Stimulated activated CD4-positive, alpha-beta T cell treated with anti-CD3 and anti-CD28 coated beads, Interleukin-4, amount 100 ng/mL, for 1 hour (primary cell): ENCODE data around the gene OR6J1.
"Not testable (repeated sequence)": the region's sequence is repeated elsewhere in the genome, so short reads cannot be mapped to it uniquely, and the experiment has no call there.

Experiments
- DNase-seq: peaks from one replicate; pipeline ENCODE4 v3.0.0-alpha.2; 2020

OR6J1 gene

DNA sequence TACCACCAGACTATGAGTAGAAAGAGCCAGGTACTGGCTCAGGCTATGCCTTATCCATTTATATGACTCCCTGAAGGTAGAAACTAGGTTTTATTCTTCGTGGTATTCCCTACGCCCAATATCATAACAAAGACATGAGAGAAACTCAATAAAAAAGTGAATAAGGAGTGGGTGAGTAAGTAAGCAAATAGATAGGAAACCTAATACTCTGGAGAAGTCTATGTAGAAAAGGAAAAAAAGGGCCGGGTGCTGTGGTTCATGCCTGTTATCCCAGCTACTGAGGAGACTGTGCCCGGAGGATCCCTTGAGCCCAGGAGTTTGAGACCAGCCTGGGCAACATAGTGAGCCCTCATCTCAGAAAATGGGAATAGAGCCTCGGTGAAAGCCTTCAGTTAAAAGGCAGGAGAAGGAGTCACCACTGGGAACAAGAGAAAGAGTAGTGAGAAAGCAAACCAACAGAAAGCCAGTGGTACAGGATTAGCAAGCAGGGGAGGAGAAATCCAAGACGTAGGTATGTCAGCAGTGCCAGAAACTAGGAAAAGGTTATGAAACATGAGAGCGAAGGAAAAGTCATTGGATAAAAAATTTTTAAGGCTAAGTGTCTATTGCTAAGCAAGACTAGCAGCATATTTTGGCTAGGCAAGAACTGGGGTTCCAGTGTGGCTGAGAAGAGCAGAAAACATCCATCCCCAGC is 6.0 kb upstream of the OR6J1 start:
- no peak for DNase-seq

DNA sequence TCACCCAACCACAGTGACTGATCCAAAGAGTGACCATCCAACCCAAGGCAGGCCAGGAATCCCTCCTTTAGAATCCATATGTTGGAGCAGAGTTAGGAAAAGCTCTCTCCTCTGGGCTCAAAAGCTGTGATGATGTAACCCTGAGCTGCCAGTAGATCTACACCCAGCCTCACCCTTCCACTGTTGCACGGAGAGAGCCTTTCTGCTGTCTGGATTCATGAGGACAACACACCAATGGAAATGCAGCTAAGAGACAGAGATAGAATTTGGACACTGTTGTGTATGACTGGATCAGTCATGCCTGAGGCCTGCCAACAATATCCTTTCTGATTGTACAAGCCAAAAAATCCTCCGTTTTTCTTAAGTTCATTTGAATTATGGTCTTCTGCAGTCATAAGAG is 4.4 kb upstream of the OR6J1 start:
- no peak for DNase-seq

DNA sequence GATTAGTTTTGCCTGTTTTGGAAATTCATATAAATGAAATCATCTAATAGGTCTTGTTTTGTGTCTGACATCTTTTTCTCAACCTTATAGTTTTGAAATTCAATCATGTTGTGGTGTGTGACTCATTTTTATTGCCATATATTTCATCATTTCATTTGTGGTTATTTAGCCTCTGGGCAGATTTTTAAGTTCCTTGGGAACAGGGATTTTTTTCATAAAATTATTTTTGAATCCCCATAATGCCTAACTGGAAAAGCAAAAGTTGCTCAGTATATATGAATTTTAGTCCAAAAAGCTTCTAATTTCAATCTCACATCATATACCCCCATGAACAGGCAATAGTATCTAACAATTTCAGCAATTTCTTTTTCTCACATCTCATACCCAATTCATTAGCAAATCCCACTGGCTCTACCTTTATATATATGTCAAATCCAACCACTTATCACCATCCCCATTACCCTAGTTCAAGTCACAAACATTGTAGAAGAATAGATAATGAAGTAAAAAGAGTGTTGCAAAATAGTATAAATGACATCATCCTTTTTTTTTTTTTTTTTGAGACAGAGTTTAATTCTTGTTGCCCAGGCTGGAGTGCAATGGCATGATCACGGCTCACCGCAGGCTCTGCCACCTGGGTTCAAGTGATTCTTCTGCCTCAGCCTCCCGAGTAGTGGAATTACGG is 2.6 kb upstream of the OR6J1 start:
- DNase-seq, result no peak

DNA sequence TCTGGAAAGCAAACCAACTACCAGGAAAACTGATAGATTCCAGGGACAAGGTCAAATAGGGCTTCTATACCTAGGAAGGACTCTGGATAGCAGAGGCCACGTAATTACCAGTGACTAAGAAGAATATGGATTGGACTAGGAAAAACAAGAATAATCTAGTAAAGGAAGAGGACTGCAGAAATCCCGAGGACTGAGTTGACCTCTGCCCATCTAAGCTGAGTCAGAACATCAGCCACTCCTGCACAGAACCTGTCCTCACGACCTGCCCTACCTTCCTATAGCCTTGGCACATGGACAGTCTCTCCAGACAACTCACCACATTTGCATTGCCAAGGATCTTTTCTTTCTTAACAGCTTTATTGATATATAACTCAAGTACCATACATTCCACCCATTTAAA is 2.3 kb downstream of the OR6J1 start:
- DNase-seq, result no peak

DNA sequence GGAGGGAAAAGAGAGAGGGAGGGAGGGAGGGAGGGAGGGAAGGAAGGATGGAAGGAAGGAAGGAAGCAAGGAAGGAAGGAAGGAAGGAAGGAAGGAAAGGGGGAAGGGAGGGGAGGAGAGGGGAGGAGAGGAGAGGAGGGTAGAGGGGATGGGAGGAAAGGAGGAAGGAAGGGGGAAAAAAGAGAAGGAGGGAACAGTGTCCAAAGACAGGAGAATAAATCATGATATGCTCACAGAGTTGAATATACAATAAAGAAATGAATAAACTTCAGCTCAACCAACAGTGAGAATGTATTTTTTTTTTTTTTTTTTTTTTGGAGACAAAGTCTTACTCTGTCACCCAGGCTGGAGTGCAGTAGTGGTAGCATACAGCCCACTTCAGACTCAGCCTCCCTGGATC is 4.0 kb downstream of the OR6J1 start:
- DNase-seq, result no peak

DNA sequence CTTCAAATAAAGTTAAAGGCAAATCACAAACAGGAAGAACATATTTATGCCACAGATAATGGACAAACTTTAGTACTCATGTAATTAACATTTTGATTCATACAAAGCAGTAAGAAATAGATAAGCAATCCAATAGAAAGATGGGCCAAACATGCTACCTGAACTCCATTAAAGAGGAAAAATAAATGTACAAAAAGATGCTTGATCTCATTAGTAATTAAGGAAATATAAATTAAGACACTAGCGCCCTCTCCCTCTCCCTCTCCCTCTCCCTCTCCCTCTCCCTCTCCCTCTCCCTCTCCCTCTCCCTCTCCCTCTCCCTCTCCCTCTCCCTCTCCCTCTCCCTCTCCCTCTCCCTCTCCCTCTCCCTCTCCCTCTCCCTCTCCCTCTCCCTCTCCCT is 8.2 kb downstream of the OR6J1 start:
- DNase-seq, result not testable (repeated sequence)

DNA sequence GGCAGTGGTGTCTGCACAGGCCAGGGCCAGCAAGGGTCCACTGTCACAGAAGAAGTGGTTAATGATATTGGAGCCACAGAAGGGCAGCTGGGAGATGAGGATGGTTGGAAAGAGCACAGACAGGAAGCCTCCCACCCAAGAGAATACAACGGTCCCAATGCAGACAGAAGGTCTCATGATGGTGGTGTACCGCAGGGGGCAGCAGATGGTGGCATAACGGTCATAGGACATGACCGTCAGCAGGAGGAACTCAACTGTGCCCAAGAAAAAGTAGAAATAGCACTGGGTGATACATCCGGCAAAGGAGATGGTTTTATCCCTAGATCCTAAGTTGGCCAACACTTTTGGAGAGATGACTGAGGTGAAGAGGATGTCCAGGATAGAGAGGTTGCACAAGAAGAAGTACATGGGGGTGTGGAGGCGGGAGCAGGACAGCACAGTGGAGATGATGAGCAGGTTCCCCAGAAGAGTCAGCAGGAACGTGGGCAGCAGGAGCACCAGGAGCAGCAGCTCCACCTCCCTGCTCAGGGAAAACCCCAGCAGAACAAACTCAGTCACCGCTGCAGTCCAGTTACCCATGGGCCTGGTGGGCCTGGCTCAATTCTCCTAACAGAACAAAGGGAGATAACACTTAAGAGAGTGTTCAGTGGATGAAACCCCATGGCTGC is 9.8 kb downstream of the OR6J1 start:
- no peak for DNase-seq

DNA sequence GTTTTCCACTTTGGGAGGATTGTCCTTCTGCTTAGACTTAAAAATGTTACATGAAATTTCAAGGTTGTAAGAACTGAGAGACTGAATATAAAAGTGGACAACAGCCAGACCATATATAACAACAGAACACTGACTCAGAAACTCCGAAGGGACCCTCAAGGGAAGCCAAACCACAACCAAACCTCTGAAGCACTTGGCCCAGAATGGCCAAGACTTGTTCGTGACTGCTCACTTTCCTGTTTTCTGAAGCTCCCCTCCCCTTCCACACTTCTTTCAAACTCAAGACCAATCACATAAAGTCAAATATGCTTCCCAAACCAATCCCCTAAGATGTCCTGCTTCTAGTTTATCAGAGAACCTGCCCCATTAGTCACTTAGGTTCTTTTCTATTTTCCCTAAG is 13.7 kb downstream of the OR6J1 start:
- DNase-seq, result no peak

DNA sequence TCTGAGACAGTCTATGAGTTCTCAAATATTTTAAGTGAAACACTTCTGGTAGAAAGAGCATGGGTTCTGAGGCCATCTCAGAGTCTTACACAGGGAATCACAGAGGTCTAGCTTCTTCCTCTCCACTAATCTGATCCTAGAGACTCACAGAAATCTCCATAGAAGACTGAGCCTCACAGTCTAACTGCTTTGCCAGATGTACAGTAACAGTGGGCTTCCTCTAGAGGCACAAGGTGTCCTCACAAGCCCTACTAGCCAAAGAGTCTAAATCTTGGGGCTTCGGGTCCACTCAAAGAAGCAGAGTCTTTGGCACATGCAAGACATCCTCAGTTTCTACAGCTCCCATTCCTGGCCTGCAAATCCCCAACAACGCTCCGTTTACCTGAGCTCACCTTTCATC is 14.1 kb downstream of the OR6J1 start:
- no peak for DNase-seq

DNA sequence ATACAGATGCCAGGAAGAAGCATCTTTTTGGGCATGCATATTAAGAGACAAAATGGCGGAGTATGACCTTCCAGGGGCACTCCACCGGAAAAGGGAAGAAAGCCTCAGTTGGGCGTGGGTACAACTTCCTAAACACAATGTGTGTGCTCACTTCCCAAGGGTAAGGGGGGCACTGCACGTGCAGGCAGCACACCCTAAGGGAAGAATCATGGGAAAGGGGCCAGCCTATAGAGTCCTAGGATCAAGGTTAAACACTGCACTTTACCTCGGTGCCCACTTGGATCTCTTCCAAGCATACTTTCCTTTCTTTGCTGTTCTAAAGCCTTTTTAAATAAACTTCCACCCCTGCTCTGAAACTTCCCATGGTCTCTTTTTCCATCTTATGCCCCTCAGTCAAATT is 14.8 kb downstream of the OR6J1 start:
- DNase-seq, result no peak

DNA sequence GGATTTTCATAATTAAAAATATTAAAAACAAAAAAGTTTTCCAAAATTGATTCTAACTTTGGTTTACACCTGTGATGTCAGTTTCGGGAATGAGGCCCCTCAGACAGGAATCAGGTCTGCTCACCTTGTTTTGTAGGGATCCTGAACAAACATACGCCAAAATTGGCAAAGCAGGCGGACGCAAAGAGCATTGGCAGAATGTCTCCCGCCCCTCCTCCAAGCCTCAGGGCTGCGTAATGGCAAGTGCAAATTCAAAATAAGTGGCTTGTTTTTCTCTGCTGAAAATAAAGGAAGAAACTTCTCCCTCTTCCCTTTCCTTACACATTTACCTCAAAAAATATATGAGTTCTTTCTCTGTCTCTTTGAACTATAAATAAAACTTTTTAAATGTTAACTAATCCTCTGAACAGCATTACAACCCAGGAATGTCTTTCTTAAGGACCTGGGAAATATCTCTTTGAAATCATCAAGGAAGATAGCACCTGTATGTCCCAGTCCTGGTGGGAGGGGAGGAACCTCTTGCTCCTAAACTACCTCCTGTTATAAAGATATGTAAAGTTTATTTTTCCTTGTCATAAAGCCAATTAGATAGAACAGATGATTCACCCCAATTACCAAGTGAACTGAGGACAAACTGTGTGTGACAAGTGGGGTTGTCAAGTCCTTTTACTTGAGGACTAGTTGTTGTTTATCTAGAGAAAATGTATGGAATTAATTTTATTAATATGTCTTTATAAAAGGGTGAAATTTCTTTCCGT is 16.5 kb downstream of the OR6J1 start:
- no peak for DNase-seq

DNA sequence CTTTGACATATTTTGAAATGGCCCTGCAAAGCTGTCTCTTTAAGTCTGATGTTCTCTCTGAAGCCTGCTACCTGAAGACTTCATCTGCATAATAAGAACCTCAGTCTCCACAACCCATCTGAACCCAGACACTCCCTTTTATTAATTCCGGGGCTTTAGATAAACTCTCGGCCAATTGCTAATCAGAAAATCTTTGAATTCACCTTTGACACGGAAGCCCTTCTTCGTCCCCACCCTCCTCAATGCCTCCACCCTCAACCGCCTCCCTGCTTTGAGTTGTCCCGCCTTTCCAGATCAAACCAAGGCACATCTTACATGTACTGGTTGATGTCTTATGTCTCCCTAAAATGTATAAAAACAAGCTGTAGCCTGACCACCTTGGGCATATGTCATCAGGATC is 17.6 kb downstream of the OR6J1 start:
- no peak for DNase-seq

DNA sequence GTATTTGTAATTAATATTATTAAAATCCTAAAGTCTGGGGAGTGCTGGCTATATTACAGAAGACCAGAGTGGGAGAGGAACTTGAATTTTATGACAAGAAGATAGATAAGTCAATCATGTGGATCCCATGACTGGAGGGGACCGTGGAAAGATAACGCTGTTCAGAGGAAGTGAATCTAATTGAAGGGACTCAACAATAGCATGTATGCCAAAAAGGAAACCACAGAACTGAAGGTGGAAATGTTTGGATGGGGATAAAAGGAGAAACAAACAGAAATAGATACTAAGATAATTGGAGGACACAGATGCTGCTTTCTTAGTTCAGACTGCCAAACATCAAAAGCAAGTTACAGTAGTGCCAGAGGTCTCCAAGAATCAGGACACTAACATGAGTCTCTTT is 21.1 kb downstream of the OR6J1 start:
- DNase-seq, result no peak

DNA sequence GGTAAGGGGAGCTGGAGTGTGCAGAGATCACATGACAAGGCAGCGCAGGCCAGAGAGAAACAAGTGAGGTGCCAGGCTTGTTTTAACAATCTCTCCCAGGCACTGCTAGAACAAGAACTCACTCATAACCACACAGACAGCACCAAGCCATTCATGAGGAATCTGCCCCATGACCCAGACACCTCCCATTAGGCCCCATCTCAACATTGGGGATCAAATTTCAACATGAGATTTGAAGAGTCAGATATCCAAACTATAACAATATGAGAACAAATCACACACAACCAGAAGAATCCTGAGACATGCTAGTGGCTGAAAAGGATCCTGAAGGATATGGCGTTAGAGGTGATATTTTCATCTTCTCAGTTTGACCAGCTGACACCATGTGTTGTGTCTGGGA is 21.9 kb downstream of the OR6J1 start:
- DNase-seq, result no peak

DNA sequence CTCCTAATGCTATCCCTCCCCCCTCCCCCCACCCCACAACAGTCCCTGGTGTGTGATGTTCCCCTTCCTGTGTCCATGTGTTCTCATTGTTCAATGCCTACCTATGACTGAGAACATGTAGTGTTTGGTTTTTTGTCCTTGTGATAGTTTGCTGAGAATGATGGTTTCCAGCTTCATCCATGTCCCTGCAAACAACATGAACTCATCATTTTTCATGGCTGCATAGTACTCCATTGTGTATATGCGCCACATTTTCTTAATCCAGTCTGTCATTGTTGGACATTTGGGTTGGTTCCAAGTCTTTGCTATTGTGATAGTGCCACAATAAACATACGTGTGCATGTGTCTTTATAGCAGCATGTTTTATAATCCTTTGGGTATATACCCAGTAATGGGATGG is 28.4 kb downstream of the OR6J1 start:
- not testable (repeated sequence) for DNase-seq

DNA sequence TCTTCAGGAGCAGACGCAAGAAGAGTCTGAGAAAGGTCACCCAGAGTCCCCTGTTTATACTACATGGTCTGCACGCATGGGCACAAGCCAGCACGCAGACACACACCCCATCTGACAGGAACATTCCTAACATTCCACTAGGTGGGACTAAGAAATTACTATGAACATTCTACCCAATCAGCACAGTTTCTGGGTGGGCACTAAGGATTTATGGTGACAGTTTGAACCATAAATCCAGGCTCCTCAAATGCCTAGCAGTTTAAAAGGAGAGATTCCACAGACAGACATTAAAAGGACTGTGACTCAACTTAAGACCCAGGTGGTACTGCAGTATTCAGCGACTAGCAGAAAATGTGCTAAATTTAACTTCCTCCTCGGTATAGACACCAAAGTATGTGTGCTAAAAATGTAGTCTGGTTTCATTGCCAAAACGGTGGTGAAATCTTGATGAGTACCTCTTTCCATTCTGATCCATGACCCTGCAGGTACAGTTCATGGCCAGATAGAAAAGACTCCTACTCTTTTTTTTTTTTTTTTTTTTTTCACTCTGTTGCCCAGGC is 29.8 kb downstream of the OR6J1 start:
- DNase-seq, result no peak

DNA sequence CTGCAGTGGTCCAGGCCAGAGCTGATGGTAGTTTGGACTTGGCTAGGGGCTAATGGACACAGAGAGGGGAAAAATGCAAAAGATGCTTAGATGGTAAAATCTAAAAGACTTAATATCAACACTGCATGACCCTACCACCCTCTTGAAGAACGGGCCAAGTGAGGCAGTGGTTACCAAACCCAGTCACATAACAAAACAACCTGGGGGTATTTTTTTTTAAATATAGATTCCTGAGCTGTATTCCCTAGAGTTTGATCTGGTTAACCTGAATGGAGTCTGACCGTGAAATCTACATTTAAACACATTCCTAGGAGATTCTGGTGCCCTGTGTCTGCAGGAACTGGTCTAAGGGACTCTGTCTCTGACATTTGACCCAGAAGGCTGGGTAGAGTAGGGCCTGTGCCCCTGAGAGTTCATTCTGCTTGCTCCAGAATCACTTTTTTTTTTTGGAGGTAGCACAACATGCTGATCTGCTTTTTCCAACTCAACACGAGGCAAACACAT is 30.4 kb downstream of the OR6J1 start:
- DNase-seq, result no peak

DNA sequence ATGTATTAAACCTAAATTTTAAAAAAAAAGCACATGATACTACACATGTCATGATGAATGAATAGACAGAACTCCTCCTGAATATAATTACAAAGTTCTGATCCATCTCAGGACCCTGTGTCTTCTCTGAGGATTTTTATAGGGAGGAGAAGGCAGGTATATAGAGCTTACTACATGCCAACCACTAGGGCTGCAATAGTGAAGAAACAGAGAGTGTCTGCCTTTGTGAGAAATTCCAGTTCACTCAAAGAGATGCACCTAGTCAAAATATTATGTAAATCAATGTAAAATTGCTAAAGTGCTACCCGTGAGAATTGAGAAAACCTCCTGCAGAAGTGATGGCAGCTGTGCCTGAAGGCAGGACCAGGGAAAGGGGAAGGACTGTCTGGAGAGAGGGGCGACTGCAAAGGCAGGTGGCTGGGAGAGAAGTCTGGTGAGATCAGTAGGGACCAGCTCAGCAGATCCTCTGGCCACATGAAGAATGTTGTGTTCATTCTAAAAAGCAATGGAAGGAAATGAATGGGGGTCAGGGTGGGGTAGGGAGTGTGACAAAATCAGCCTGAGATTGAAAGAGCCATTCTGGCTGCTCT is 31.0 kb downstream of the OR6J1 start:
- no peak for DNase-seq

DNA sequence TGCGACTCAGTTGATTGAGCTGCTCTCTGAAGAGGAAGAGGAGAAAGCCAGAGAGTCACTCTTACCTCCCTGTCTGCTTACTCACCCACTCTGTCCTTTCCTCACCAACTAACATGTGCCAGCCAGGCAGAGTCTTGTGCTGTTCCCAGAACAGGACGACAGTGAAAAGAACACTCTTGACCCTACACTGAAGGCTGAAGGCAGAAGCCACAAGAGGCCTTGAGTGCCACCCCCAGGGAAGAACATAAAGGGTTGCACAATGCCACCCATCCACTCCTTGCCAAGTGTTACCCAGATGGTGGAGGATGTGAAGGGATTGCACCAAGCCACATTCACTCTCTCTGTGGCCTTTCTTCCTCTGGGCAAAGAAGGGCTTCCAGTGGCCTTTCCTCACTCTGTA is 33.2 kb downstream of the OR6J1 start:
- no peak for DNase-seq

DNA sequence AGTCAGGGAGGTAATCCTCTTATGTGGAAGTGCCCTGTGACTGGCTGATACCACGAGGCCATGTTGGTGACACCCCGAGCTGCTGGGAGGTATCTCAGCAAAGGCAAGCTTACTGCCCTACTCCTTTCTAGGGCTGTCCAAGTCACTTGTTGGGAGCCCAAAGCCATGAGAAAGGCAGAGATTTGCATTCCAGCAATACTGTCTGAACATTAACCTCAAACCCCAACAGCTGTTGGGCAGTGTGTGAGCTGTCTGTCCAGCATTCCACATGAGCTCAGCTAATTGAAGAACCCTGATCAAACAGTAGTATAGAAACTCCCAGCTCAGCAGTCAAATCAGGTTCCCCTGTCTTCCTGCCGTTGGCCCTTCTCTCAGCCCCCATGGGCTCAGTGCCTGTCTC is 36.9 kb downstream of the OR6J1 start:
- DNase-seq, result no peak

DNA sequence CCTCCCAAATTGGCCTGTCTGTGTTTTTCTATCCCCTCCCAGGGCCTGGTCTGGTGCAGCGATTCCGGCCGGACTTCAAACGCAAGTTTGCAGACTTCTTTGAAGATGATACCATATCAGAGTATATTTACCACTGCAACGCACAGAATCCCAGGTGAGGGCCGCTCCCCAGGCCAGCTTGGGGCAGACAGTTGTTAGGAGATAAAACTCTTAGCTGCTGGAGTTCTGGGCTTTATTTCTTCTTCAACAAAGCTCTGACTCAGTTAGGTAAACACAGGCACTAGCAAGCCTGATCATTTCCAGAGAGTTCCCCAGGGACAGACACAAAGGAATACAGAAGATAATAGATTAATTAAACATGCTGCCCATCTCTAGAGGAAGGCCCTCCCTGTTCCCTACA is 37.8 kb downstream of the OR6J1 start:
- DNase-seq, result no peak

DNA sequence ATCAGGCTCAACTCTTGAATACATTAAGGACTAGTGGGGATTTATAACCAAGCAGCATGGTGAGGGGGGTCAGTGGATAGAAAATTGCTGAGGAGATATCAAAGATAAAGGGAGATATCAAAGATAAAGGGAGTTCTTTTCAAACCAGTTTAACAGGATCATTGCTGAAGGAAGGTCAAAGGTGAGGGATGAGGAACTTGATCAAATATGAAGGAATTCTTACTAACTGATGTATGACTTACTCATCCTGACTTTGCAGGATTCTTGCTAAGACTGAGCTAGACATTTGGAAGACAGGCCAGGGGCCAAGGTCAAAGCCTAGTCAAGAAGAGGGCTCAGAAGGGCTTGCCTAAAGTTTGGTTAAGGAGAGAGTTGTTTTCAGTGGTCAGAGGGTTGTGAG is 41.3 kb downstream of the OR6J1 start:
- no peak for DNase-seq

DNA sequence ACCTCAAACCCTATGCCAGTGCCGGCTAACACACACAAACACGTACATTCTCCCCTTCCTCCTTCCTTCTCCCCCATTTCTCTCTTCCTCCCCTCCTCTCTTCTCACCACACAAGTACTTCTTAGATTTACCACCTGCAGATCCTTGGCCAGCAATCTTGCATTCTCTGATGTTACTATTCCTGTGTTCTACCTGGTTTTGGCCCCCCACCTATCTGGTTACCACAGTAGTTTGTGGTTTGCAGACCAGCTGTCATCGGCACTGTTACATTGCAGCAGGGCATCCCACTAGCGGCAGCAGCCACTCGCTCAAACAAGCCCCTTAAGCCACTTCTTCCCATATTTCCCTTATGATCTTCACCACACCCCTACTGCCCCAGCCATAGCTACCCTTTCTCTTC is 42.2 kb downstream of the OR6J1 start:
- DNase-seq, result no peak
